Uterus (tissue), 2 donors: ENCODE measurements around the gene ELOVL5.

Experiments
- POLR2A ChIP-seq, 2 donors: fragments of 450-650 bp; IDR thresholded peaks; one replicate each; pipeline ENCODE4 v1.6.1; 2016; ENCODE audit warnings: antibody characterized with exemption in 2 of 2, mild to moderate bottlenecking in 1 of 2, moderate library complexity in 1 of 2
- TF ChIP-seq, protein P1 (sequence below), 4 experiments: fragments of 200-600 bp in 2 of 4; fragments of 450-650 bp in 2 of 4; sonication (generic) in 2 of 4; IDR thresholded peaks; one replicate each; pipeline ENCODE4 v1.5.1; 2016 to 2019; ENCODE audit warnings: antibody characterized with exemption in 4 of 4, mild to moderate bottlenecking in 2 of 4, moderate library complexity in 1 of 4

DNA sequence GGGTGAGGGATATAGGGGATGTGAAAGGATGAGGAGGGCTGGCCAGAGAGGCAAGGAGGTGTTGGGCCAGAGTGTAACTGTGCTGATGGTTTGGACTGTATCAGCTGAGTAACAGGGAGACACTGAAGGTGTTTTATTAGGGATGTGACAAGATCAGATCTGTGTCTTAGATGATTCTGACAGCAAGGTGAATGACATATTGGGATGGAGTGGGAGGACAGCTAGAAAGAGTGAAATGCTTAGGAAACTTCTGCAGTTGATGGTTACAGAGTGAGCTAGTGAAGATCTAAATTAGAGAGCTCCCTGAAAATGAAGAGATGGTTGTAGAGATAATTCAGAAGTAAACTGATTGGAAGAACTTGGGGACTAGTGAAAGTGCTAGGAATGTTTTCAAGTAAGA is 47.2 kb upstream of the ELOVL5 start:
- TF ChIP-seq, protein P1, sequence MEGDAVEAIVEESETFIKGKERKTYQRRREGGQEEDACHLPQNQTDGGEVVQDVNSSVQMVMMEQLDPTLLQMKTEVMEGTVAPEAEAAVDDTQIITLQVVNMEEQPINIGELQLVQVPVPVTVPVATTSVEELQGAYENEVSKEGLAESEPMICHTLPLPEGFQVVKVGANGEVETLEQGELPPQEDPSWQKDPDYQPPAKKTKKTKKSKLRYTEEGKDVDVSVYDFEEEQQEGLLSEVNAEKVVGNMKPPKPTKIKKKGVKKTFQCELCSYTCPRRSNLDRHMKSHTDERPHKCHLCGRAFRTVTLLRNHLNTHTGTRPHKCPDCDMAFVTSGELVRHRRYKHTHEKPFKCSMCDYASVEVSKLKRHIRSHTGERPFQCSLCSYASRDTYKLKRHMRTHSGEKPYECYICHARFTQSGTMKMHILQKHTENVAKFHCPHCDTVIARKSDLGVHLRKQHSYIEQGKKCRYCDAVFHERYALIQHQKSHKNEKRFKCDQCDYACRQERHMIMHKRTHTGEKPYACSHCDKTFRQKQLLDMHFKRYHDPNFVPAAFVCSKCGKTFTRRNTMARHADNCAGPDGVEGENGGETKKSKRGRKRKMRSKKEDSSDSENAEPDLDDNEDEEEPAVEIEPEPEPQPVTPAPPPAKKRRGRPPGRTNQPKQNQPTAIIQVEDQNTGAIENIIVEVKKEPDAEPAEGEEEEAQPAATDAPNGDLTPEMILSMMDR (IDR thresholded peaks at IDR 0.05): no peak
- no peak for TF ChIP-seq POLR2A (IDR thresholded peaks at IDR 0.05)
